T-helper 22 cell (primary cell): ENCODE data around the gene CEACAM16.

Experiments
- DNase-seq: peaks from one replicate; pipeline ENCODE4 v3.0.0-alpha.2; 2020; ENCODE audit warnings: low read depth

CEACAM16 gene

GRCh38 chr19:44746616-44746945, 47.6 kb downstream of the CEACAM16 start:
- no peak for DNase-seq

DNA sequence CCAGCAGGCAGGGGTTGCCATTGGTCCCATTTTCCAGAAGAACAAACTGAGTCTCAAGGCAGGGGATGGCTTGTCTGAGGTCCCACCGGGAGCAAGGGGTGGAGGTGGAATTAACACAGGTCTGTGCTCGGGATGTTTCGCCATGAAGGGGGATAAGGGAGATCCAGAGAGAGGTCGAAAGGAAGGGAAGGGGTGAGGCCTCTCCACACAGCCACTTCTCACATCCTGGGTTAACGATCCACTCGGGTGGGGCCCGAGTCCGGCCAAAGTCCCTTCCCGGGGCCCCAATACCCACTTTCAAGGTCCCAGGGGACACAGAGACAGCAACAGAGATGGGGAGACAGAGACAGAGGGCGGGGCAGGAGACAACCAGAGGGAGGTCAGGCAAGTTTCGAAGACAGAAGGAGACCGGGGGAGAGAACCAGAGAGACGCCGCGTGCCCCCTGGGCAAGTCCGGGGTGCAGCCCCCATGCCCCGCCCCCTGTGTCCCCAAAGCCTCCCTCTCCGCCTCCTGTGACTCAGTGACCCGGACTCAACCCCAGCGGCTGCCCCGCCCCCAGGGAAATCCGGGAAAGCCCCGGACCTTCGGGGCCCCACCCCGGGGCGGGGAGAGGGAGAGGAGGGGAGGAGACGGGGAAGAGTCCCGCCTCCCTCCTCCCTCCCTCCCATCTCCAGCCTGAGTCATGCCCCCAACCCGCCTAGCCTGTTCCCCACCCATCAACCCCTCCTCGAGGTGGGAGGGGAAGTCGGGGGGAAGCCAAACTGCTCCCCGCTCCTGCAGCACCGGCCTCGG, 48.2 kb downstream of the CEACAM16 start:
- DNase-seq: peak; percentile 94

DNA sequence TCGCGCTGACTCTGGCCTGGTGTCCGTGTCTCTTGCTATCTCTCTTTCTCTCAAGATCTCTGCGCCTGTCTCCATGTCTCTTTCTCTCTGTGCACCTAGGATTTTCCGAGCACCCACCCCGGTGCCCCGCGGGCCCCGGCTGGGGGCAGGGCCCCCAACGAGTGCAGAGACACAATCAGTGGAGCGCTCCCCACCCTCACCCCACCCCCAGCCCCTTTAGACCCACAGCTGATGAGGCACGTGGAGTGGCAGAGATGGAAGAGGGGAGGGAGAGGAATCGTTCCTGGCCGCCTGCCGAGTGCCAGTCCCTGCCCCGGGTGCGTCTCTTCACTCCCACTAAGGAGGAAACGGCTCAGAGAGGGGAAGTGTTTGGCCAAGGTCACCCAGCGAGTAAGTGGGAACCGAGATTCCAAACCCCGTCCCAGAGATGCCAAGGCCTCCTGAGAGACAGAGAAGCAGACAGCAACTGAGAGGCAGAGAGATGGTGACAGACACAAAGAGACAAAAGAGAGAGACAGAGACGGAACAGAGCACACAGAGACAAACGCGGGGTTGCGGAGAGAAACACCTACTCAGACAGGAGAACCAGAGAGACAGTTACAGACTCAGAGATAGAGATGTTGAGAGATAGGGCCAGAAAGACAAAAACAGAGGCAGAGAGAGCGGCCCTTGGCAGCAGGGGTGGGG, 48.9 kb downstream of the CEACAM16 start:
- DNase-seq: no peak

GRCh38 chr19:44748426-44749254, 49.7 kb downstream of the CEACAM16 start, which contains the start of gene BCL3:
TSS of gene BCL3 (plus strand) at chr19:44748708. CDS start at chr19:44748791, 83 bp downstream.
- DNase-seq: peak; percentile 84

DNA sequence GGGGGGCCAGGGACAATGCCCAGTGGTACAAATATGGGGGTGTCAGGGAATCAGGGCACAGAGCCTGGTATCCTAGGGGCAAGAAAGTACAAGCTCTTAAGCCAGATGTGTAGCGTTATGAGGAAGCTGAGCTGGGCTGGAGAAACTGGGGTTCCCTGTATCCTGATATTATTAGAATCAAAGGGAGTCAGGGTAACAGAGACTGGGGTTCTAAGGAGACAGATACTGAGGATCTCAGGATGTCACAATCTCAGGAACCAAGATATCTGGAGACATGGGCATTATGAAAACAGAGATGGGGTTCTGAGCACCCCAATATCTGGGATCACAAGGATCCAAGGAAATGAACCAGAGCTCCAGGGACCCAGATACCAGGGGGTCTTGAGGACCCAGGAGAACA, 50.3 kb downstream of the CEACAM16 start:
- DNase-seq: no peak

DNA sequence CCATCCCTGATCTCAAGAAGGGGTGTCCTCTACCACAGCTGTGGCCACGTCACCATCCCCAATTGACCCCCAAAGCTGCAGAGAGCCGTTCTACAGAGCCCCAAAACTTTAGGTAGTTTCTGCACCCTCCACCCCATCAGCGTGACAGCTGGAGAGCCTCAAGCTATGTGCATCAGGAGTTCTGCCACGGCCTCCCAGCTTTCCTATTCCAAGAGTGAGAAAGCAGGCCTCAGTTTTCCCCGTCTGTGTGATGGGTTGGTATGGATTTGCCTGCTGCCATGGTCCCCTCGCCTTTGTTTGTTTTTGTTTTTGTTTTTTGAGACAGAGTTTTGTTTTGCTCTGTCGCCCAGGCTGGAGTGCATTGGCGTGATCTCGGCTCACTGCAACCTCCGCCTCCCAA, 51.0 kb downstream of the CEACAM16 start:
- DNase-seq: no peak

- DNase-seq: no peak
Observed at GRCh38 chr19:44752123-44752815, 53.3 kb downstream of the CEACAM16 start.

DNA sequence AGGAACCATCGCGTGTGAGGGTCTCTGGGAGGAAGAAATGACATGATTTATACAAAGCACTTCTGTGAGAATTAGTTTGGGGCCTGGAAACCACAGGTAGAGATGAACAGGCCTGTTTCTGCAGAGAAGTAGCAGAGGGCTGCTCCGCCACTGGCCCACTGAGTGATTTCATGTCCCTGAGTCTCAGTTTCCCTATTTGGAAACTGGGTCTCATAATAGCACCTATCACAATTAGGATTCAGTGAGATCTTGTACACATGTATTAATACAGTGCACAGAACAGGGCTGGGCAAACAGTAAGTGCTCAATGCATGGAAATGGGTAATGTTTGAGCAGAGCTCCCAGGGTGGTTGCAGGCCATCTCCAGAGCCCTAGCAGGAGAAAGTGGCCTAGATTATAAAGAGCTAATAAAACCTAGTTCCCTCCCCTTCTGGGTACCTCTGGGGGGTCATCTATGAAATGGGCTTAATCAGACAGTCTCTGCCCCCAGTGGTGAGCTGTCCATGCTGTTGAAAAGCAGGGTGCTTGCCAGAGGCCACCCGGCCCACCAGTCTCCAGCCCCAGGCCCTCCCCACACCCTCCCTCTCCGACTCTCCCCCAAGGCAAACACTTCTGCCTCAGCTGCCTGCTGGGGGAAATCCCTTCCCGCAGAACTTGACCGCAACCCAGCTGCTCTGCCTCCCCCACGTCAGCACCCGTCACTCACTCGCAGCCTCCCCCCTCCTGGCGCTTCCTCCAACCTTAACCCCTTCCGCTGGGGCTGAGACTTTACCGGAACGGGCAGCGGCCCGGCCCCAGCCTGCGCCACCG, 54.1 kb downstream of the CEACAM16 start:
- peak; percentile 96 for DNase-seq

DNA sequence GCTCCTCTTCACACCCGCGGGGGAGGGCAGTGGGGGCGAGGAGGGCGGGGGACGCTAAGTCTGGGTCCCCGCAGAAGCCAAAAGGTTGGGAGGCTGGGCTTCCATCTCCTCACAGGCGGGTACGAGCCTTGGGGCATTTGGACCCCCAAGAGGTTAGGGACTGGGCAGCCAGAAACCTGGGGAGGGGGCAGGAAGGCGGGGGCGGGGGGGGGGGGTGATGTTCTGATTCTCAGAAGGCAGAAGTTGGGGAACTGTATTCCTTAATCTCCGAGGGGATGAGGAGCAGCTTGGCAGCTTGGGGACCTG, 54.6 kb downstream of the CEACAM16 start:
- no peak for DNase-seq

DNA sequence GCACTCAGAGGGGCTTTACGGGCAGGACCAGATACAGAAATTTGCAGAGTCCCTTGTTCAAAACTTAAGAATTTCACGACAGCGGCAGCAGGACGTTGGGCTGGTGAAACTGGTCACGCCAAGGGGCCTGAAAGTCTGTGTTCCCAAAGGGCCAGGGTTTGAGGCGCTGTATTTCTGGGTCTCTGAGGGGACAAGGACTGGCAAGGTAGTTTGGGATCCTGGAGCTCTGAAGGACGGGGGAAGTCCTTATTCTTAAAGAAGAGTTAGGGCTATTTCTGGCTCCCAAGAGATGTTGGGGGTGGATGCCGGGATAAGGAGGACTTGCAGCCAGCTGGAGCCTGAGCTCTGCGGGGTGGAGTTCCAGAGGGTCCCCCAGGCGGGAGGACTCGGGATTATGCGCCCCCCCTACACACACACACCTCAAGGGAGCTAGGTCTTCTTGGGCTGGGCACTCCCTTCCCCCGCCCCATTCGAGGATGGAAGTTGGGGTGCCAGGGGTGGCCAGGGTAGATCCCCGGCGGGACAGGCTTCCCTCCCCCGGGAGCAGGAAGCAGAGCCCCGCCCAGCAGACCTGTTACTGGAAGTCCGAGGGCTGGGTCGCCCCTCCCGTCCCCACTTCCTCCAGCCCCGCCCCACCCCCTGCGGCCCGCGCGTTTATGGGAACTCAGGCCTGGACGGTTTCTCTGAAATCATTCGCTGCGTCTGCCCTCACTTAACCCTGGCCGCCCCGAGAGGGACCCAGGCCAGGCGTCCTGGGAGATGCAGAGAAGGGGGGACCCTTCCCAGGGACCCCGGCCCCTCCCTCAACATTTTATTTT, 55.2 kb downstream of the CEACAM16 start:
- peak; percentile 57 for DNase-seq

GRCh38 chr19:44754750-44755080, 55.8 kb downstream of the CEACAM16 start:
- DNase-seq: no peak

DNA sequence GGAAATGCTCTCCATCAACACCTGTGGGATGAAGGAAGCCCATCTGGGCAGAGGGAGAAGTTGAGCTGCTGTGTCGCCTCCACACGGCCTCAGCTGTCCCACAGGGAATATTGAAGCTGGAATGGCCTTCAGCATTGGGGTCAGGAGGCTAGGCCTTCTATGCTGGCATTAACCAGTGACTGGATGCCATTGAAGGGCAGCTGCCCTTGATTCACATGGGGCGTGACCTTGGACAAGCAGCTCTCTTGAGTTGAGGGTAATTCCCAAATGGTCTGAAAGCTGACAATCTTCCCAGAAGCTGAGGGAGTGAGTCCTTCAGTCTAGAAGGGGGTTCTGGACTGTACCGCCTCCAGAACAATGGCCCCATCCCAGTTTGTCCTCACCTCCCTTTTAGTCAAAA, 56.3 kb downstream of the CEACAM16 start:
- DNase-seq: no peak

GRCh38 chr19:44756089-44756562, 57.2 kb downstream of the CEACAM16 start:
- no peak for DNase-seq

DNA sequence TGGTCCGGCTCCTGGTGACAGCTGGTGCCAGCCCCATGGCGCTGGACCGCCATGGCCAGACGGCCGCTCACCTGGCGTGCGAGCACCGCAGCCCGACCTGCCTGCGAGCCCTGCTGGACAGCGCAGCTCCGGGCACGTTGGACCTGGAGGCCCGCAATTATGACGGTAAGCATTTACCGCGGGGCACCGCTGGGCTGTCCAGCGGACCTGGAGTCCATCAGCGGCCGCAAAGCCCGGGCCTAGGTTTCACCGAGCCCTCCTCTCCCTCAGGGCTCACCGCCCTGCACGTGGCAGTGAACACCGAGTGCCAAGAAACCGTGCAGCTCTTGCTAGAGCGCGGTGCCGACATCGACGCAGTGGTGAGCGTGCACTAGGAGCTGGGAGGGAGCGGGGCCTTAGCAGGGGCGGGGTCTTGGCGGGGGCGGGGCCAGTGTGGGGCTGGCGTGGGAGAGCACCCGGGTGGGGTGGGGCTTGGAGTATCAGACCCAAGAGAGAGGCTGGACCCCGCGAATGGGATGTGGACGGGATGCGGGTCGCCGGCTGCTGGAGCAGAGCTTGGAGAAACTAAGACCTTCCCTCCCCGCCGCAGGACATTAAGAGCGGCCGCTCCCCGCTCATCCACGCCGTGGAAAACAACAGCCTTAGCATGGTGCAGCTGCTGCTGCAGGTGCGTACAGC, 58.2 kb downstream of the CEACAM16 start:
- no peak for DNase-seq

DNA sequence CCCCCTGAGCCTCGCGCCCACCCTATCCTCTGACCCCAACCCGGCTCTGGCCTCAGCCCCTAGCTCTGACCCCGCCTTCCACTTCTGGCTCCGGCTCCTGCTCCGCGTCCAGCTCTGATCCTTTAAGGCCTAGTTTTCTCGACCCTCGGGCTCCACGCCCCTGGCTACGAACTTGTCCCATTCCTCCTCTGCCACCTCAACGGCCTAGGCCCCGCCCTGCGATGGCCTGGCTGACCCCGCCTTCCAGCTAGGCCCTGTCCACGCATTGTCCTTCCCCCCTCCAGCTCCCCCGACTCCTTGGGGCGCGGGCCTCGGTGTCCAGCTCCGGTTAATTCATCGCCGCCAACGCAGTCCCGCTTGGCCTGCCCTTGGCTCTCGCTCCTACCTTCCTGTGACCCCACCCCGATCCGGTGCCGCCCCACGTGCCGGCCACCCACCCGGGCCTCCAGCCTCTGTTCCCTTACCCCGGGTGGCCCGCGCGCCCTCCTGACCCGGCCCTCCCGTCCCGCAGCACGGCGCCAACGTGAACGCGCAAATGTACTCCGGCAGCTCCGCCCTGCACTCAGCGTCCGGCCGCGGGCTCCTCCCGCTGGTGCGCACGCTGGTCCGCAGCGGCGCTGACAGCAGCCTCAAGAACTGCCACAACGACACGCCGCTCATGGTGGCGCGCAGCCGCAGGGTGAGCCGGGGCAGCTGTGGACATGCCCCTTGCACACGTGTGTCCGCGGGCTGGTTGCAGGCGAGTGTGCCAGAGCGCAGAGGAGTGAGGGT, 59.0 kb downstream of the CEACAM16 start:
- no peak for DNase-seq

GRCh38 chr19:44758596-44758995, 59.6 kb downstream of the CEACAM16 start:
- no peak for DNase-seq

GRCh38 chr19:44759083-44759804, 60.3 kb downstream of the CEACAM16 start:
- DNase-seq: no peak
